K562 (cell line): ENCODE data around the gene PPP1R14B. TPM values are rescaled to one million over a fixed set of nuclear protein-coding genes. Genes with fewer than 3 reads are reported as not detected.

Source experiments
- AFF4 ChIP-seq: sonication (generic); formaldehyde crosslinking; IDR thresholded peaks from 2 replicates; pipeline ENCODE4 v1.8.0; 2023; ENCODE audit warnings: mild to moderate bottlenecking, missing genetic modification reagents
- CHD2 ChIP-seq: IDR thresholded peaks from 2 replicates; pipeline ENCODE4 v1.6.1; 2011; ENCODE audit warnings: low read depth, low read length
- CREB3 ChIP-seq: fragments of 450-650 bp; conservative IDR thresholded peaks from 2 replicates; pipeline ENCODE4 v1.6.1; 2016; ENCODE audit warnings: missing genetic modification characterization, low read depth, mild to moderate bottlenecking, missing compliant biosample characterization, moderate library complexity
- ESRRB ChIP-seq: fragments of 250-450 bp; sonication (Bioruptor Pico); IDR thresholded peaks from 2 replicates; pipeline ENCODE4 v1.5.0; 2020; ENCODE audit warnings: mild to moderate bottlenecking, moderate library complexity, borderline replicate concordance
- JUNB ChIP-seq: fragments of 450-650 bp; formaldehyde crosslinking; conservative IDR thresholded peaks from 2 replicates; pipeline ENCODE4 v1.4.0; 2020; ENCODE audit warnings: mild to moderate bottlenecking
- MAX ChIP-seq: sonication (generic); formaldehyde crosslinking; IDR thresholded peaks from 2 replicates; pipeline ENCODE4 v1.9.0; 2022; ENCODE audit warnings: mild to moderate bottlenecking, missing genetic modification reagents
- MXD1 ChIP-seq: fragments of 250-450 bp; sonication (Bioruptor Pico); IDR thresholded peaks from 2 replicates; pipeline ENCODE4 v1.8.0; 2021; ENCODE audit warnings: borderline replicate concordance, mild to moderate bottlenecking, moderate library complexity; ENCODE audit not compliant: poor library complexity, severe bottlenecking
- PCBP1 ChIP-seq: fragments of 200-400 bp; formaldehyde crosslinking; IDR thresholded peaks from 2 replicates; pipeline ENCODE4 v1.6.1; 2018; ENCODE audit warnings: mild to moderate bottlenecking, low read depth, low read length; ENCODE audit not compliant: poor library complexity, severe bottlenecking
- PML ChIP-seq: IDR thresholded peaks from 2 replicates; pipeline ENCODE4 v1.6.1; 2012; ENCODE audit warnings: low read length, inconsistent platforms
- POLR2A ChIP-seq: fragments of 450-650 bp; conservative IDR thresholded peaks from 2 replicates; pipeline ENCODE4 v1.6.1; 2016
- RB1 ChIP-seq: fragments of 450-650 bp; IDR thresholded peaks from 2 replicates; pipeline ENCODE4 v1.6.1; 2017; ENCODE audit warnings: low read depth, mild to moderate bottlenecking
- RBM39 ChIP-seq: fragments of 200-400 bp; formaldehyde crosslinking; optimal IDR thresholded peaks from 2 replicates; pipeline ENCODE3; 2018; ENCODE audit warnings: low read depth, low read length
- SNRNP70 ChIP-seq: fragments of 200-400 bp; formaldehyde crosslinking; optimal IDR thresholded peaks from 2 replicates; pipeline ENCODE3; 2017; ENCODE audit warnings: low read depth, low read length
- TAF7 ChIP-seq: fragments of 450-650 bp; IDR thresholded peaks from 2 replicates; pipeline ENCODE4 v1.6.1; 2016; ENCODE audit warnings: missing genetic modification characterization, missing compliant biosample characterization
- ZC3H11A ChIP-seq: IDR thresholded peaks from 2 replicates; pipeline ENCODE4 v1.6.1; 2012; ENCODE audit warnings: low read depth, low read length, improper control_type of control experiment
- ZKSCAN8 ChIP-seq: fragments of 200-800 bp; sonication (Bioruptor generic); IDR thresholded peaks from 2 replicates; pipeline ENCODE4 v1.6.1; 2016; ENCODE audit warnings: missing genetic modification characterization, missing compliant biosample characterization
- ZNF174 ChIP-seq: fragments of 250-450 bp; sonication (Bioruptor Pico); IDR thresholded peaks from 2 replicates; pipeline ENCODE4 v1.4.0; 2020; ENCODE audit warnings: mild to moderate bottlenecking
- ZNF282 ChIP-seq: sonication (generic); formaldehyde crosslinking; IDR thresholded peaks from 2 replicates; pipeline ENCODE4 v1.8.1; 2023; ENCODE audit warnings: missing genetic modification reagents
- ZNF3 ChIP-seq: fragments of 250-450 bp; sonication (Bioruptor Pico); IDR thresholded peaks from 2 replicates; pipeline ENCODE4 v1.5.0; 2021; ENCODE audit warnings: mild to moderate bottlenecking, moderate library complexity
- ZNF347 ChIP-seq: fragments of 450-650 bp; formaldehyde crosslinking; IDR thresholded peaks from 2 replicates; pipeline ENCODE4 v1.4.0; 2020; ENCODE audit warnings: low read depth, mild to moderate bottlenecking, moderate library complexity
- ZNF408 ChIP-seq: fragments of 250-450 bp; sonication (Bioruptor Pico); IDR thresholded peaks from 2 replicates; pipeline ENCODE4 v1.4.0; 2020; ENCODE audit warnings: low read depth, mild to moderate bottlenecking, moderate library complexity
- ZNF586 ChIP-seq: fragments of 450-650 bp; formaldehyde crosslinking; conservative IDR thresholded peaks from 2 replicates; pipeline ENCODE4 v1.4.0; 2020; ENCODE audit warnings: mild to moderate bottlenecking, moderate library complexity
- ZNF740 ChIP-seq, 3 experiments: fragments of 200-800 bp in 1 of 3; sonication (Bioruptor generic) in 1 of 3; sonication (generic) in 1 of 3; formaldehyde crosslinking in 1 of 3; IDR thresholded peaks; 2 replicates each; pipeline versions ENCODE4 v1.6.1 to v1.8.0; 2016 to 2022; ENCODE audit warnings: mild to moderate bottlenecking in 2 of 3, missing compliant biosample characterization in 2 of 3, missing genetic modification characterization in 2 of 3, missing genetic modification reagents in 1 of 3
- polyA plus RNA-seq, 8 experiments: library from polyadenylated mRNA; depleted of rRNA in 4 of 8; stranded (reverse) in 5 of 8; unstranded in 3 of 8; fragments of >200 nt; fragmentation: Nextera tagmentation in 2 of 8; fragmentation: Illumina TruSeq in 1 of 8; extraction: Ambion mirVana in 2 of 8; extraction: Trizol in 1 of 8; gene quantifications; 2 replicates each; pipeline versions ENCODE4 v1.2.1 to v1.2.3, GENCODE V29; 2011 to 2014; ENCODE audit warnings: inconsistent platforms in 1 of 8, missing spikeins in 1 of 8
- total RNA-seq, 7 experiments: library from RNA; depleted of rRNA in 6 of 7; stranded (reverse); fragments of >200 nt in 6 of 7; fragmentation: Illumina TruSeq in 2 of 7; extraction: Trizol in 2 of 7; gene quantifications; 2 replicates each; pipeline versions ENCODE4 v1.2.1 to v1.2.3, GENCODE V29; 2011 to 2021; ENCODE audit warnings: low replicate concordance in 1 of 7

The PPP1R14B gene
- total and polyA plus RNA-seq, 9 of the 15 experiments (the other 6 are each of a cell fraction or from before 2014, with no cell fraction given): 7.7 to 566 (median 212) TPM

GRCh38 chr11:64244966-64245365 lies 1.8 kb downstream of the PPP1R14B start (continued):
- TF ChIP-seq PML (0 out of 2 replicates have a peak, but pooled peaks have one; percentile 16), POLR2A (peak; percentile 40), MXD1 (CRISPR knock-in tag) (no peak), MAX (CRISPR knock-in tag) (no peak), ESRRB (CRISPR knock-in tag) (no peak), ZKSCAN8 (CRISPR knock-in tag) (no peak), TAF7 (no peak), JUNB (CRISPR knock-in tag) (no peak), SNRNP70 (no peak), ZNF174 (CRISPR knock-in tag) (no peak), CREB3 (no peak), ZNF282 (CRISPR knock-in tag) (no peak), AFF4 (no peak), ZNF586 (CRISPR knock-in tag) (no peak), ZC3H11A (no peak), ZNF347 (no peak), RB1 (no peak), ZNF740 (CRISPR knock-in tag; IDR thresholded peaks at IDR 0.05) (no peak), ZNF740 (tag; IDR thresholded peaks at IDR 0.05) (no peak), CHD2 (no peak), RBM39 (no peak), ZNF408 (no peak), ZNF3 (CRISPR knock-in tag) (no peak), PCBP1 (no peak)
